Measurements from ENCODE around the gene ITGA11. TPM values are rescaled to one million over a fixed set of nuclear protein-coding genes. Genes with fewer than 3 reads are reported as not detected.
A peak's percentile ranks its signal among the peaks of the same experiment; 100 is the strongest.

Gene ITGA11, protein sequence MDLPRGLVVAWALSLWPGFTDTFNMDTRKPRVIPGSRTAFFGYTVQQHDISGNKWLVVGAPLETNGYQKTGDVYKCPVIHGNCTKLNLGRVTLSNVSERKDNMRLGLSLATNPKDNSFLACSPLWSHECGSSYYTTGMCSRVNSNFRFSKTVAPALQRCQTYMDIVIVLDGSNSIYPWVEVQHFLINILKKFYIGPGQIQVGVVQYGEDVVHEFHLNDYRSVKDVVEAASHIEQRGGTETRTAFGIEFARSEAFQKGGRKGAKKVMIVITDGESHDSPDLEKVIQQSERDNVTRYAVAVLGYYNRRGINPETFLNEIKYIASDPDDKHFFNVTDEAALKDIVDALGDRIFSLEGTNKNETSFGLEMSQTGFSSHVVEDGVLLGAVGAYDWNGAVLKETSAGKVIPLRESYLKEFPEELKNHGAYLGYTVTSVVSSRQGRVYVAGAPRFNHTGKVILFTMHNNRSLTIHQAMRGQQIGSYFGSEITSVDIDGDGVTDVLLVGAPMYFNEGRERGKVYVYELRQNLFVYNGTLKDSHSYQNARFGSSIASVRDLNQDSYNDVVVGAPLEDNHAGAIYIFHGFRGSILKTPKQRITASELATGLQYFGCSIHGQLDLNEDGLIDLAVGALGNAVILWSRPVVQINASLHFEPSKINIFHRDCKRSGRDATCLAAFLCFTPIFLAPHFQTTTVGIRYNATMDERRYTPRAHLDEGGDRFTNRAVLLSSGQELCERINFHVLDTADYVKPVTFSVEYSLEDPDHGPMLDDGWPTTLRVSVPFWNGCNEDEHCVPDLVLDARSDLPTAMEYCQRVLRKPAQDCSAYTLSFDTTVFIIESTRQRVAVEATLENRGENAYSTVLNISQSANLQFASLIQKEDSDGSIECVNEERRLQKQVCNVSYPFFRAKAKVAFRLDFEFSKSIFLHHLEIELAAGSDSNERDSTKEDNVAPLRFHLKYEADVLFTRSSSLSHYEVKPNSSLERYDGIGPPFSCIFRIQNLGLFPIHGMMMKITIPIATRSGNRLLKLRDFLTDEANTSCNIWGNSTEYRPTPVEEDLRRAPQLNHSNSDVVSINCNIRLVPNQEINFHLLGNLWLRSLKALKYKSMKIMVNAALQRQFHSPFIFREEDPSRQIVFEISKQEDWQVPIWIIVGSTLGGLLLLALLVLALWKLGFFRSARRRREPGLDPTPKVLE
- total RNA-seq, result 7.1 TPM
- long read RNA-seq, transcript ITGA11-201 (30 exons, 3,955 nt), result major isoform, 7 of 12 reads
- long read RNA-seq, partial matches to known transcripts, result 2 of 12 reads
- long read RNA-seq, other reads (novel, unspliced or antisense), result 3 of 12 reads

DNA sequence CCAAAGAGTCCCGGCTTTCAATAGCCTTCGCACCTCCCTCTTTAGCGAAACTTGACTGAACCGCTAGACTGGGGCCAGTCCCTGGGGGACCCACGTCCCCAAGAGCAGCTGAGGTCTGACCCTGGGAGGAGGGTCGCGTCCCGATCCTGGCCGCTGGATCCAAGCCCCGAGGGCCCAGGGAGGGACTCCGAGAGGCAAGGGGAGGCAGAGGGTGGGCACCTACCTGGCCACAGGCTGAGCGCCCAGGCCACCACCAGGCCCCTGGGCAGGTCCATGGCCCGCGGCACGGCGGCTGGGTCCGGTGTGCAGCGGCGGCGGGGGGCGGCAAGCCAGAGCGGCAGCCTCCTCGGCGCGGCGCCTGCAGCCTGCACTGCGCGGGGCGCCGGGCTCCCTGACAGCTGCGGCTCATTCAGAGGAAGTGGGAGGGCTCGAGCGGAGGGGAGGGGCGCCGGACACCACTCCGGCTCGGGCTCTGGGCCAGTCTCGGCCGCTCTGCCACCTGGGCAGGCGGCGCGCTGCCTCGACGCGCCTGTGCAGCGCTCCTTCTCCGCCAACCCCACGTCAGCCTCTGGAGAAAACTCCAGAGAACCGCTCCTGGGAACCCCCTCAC lies at the start of gene ITGA11:
TSS of gene ITGA11 (minus strand) at position 372 of the 610 bp plus-strand sequence. CDS start at position 275, 97 bp downstream.
- ATAC-seq, result peak; percentile 86
- no peak for TF ChIP-seq CTCF (IDR thresholded peaks at IDR 0.05)
- Histone ChIP-seq H3K36me3 (no peaks in the 10 kb centered on the region), H3K4me3 (peak within 1 kb of the TSS; percentile 45), H3K27me3 (peaks cover 41% of the 10 kb centered on the region), H3K27ac (peak within 1 kb of the TSS; percentile 7), H3K9me3 (no peaks in the 10 kb centered on the region), H3K4me1 (peaks cover 11% of the 10 kb centered on the region)
- peak; percentile 80 for DNase-seq
- intact Hi-C loops (cut with DNase I), result no loop called here

DNA sequence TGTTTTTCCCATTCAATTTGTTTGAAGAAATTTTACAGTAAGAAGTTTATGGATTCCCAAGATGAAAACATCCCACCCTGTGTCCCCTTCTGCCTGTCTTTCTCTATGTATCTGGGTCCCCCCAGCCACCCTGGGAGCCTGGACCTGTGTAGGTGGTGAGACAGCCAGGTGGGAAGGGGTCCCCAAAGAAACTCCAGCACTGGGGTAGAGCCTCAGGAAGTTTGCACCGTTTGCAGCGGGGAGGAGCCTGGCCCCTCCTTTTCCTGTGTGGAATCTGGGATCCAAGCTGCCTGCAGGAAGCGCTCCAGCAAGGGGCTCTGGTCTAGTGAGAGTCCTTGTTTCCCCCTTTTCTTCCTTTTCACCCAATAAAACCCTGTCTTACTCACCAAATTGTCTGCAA lies 49.4 kb upstream of the ITGA11 start:
- no peak overlapping the region for H3K4me3 ChIP-seq
- DNase-seq (no peak), ATAC-seq (no peak)
- H3K36me3 ChIP-seq, result no peaks in the 10 kb centered on the region
- no peak overlapping the region for H3K27ac ChIP-seq
- H3K9me3 ChIP-seq, result no peaks in the 10 kb centered on the region
- no peaks in the 10 kb centered on the region for H3K4me1 ChIP-seq
- no peaks in the 10 kb centered on the region for H3K27me3 ChIP-seq
- no peak for TF ChIP-seq CTCF (IDR thresholded peaks at IDR 0.05)
- intact Hi-C loops (cut with DNase I), result no loop called here

GRCh38 chr15:68480296-68480695 lies 48.3 kb upstream of the ITGA11 start:
- H3K9me3 ChIP-seq, result no peaks in the 10 kb centered on the region
- H3K4me3 ChIP-seq, result no peak overlapping the region
- no peak for TF ChIP-seq CTCF (IDR thresholded peaks at IDR 0.05)
- no peaks in the 10 kb centered on the region for H3K4me1 ChIP-seq
- H3K27me3 ChIP-seq, result no peaks in the 10 kb centered on the region
- H3K36me3 ChIP-seq, result no peaks in the 10 kb centered on the region
- ATAC-seq, result no peak
- intact Hi-C loops (cut with DNase I), result no loop called here
- no peak overlapping the region for H3K27ac ChIP-seq
- DNase-seq, result no peak

DNA sequence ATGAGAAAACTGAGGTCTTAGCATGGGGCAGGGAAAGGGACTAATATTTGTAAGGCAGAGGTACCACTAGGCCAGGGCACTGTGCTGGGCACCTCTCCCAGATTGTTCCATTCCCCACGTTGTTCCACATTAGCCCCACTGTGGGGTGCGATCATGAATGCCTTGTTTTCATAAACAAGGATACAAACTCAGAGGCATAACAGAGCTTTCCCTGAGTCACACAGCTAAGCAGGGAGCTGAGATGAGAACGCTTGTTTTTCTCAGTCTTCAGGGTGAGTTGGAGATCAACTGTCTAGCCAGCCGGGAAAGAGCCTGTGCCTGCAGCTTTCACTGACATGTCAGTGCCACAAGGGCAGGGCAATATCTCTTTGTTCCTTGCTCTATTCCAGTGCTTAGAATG lies 47.9 kb upstream of the ITGA11 start:
- DNase-seq (no peak), ATAC-seq (no peak)
- Histone ChIP-seq H3K4me1 (no peaks in the 10 kb centered on the region), H3K36me3 (no peaks in the 10 kb centered on the region), H3K9me3 (no peaks in the 10 kb centered on the region), H3K27me3 (no peaks in the 10 kb centered on the region), H3K27ac (no peak overlapping the region), H3K4me3 (no peak overlapping the region)
- intact Hi-C loops (cut with DNase I), result no loop called here
- TF ChIP-seq CTCF (IDR thresholded peaks at IDR 0.05), result no peak

DNA sequence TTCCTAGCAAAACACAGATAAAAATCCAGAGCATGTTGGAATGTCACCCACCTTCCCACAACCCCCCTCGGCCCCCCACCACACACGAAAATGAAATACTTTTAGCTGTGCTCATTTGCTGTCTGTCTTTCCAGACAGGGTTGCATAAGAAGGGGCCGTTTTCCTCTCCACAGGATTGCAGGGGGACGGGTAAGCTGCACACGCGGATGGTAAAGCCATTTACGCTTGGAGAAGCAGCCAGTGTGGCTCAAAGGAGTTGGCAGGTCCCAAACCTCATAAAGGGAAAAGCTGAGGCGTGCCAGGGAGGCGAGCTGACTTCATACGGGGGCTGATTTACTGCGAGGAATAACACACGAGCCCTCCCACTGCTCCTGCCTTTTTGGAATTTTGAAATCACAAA lies 47.4 kb upstream of the ITGA11 start:
- Histone ChIP-seq H3K27me3 (no peaks in the 10 kb centered on the region), H3K9me3 (no peaks in the 10 kb centered on the region), H3K36me3 (no peaks in the 10 kb centered on the region), H3K4me3 (no peak overlapping the region), H3K27ac (no peak overlapping the region), H3K4me1 (no peaks in the 10 kb centered on the region)
- ATAC-seq (no peak), DNase-seq (no peak)
- no peak for TF ChIP-seq CTCF (IDR thresholded peaks at IDR 0.05)
- intact Hi-C loops (cut with DNase I), result no loop called here
